ENCODE measurements around the gene GLIS1. TPM values are rescaled to one million over a fixed set of nuclear protein-coding genes. Genes with fewer than 3 reads are reported as not detected.
"Not testable (repeated sequence)": the region's sequence is repeated elsewhere in the genome, so short reads cannot be mapped to it uniquely, and the experiment has no call there.

Gene GLIS1
- total and polyA plus RNA-seq, 4 donors: 0.19 to 1.8 (median 0.65) TPM

- Histone ChIP-seq H3K9me3 (ENCODE audit: control insufficient read depth, low read length) (no peaks in the 10 kb centered on the region), H3K4me3 (ENCODE audit: low read length in 2 of 2) (no peak overlapping the region), H3K36me3 (ENCODE audit: control insufficient read depth in 1 of 2, insufficient read depth in 2 of 2, low read length in 1 of 2) (no peaks in the 10 kb centered on the region), H3K27ac (ENCODE audit: low read depth in 1 of 2, low read length in 2 of 2) (no peak overlapping the region), H3K27me3 (ENCODE audit: control insufficient read depth in 1 of 2, insufficient read depth in 2 of 2, low read length in 1 of 2) (no peaks in the 10 kb centered on the region), H3K4me1 (ENCODE audit: control insufficient read depth in 1 of 2, insufficient read depth in 2 of 2, low read length in 2 of 2) (no peaks in the 10 kb centered on the region)
- peak; percentile 40 to 70 for DNase-seq
- WGBS, 2 donors: 76 to 83% methylated on average over 27 of the region's 27 CpGs
- ATAC-seq (ENCODE audit: low FRiP score): no peak
- intact Hi-C loops (cut with DNase I): no loop called here
Observed at GRCh38 chr1:53654216-53655210, 84.5 kb downstream of the GLIS1 start.

GRCh38 chr1:53653631-53654030 is 85.3 kb downstream of the GLIS1 start:
- H3K4me3 ChIP-seq (ENCODE audit: low read length in 2 of 2): no peak overlapping the region
- H3K9me3 ChIP-seq (ENCODE audit: control insufficient read depth, low read length): no peaks in the 10 kb centered on the region
- 72 to 77% methylated on average over 5 of the region's 5 CpGs for WGBS, 2 donors
- H3K27me3 ChIP-seq (ENCODE audit: control insufficient read depth in 1 of 2, insufficient read depth in 2 of 2, low read length in 1 of 2): no peaks in the 10 kb centered on the region
- DNase-seq (peak; percentile 14 to 57), ATAC-seq (ENCODE audit: low FRiP score) (no peak)
- no peaks in the 10 kb centered on the region for H3K4me1 ChIP-seq (ENCODE audit: control insufficient read depth in 1 of 2, insufficient read depth in 2 of 2, low read length in 2 of 2)
- no peaks in the 10 kb centered on the region for H3K36me3 ChIP-seq (ENCODE audit: control insufficient read depth in 1 of 2, insufficient read depth in 2 of 2, low read length in 1 of 2)
- no peak overlapping the region for H3K27ac ChIP-seq (ENCODE audit: low read depth in 1 of 2, low read length in 2 of 2)
- intact Hi-C loops (cut with DNase I): no loop called here

- H3K4me1 ChIP-seq (ENCODE audit: control insufficient read depth in 1 of 2, insufficient read depth in 2 of 2, low read length in 2 of 2): no peaks in the 10 kb centered on the region
- intact Hi-C loops (cut with DNase I): no loop called here
- WGBS, 2 donors: 77 to 82% methylated on average over 7 of the region's 7 CpGs
- H3K9me3 ChIP-seq (ENCODE audit: control insufficient read depth, low read length): no peaks in the 10 kb centered on the region
- H3K27ac ChIP-seq (ENCODE audit: low read depth in 1 of 2, low read length in 2 of 2): no peak overlapping the region
- DNase-seq: peak; percentile 5 to 53
- no peak for ATAC-seq (ENCODE audit: low FRiP score)
- no peaks in the 10 kb centered on the region for H3K36me3 ChIP-seq (ENCODE audit: control insufficient read depth in 1 of 2, insufficient read depth in 2 of 2, low read length in 1 of 2)
- H3K27me3 ChIP-seq (ENCODE audit: control insufficient read depth in 1 of 2, insufficient read depth in 2 of 2, low read length in 1 of 2): no peaks in the 10 kb centered on the region
- H3K4me3 ChIP-seq (ENCODE audit: low read length in 2 of 2): no peak overlapping the region
Observed at GRCh38 chr1:53653200-53653575, 85.8 kb downstream of the GLIS1 start.

GRCh38 chr1:53652441-53653199 is 86.3 kb downstream of the GLIS1 start:
- Histone ChIP-seq H3K36me3 (ENCODE audit: control insufficient read depth in 1 of 2, insufficient read depth in 2 of 2, low read length in 1 of 2) (no peaks in the 10 kb centered on the region), H3K27ac (ENCODE audit: low read depth in 1 of 2, low read length in 2 of 2) (no peak overlapping the region)

DNA sequence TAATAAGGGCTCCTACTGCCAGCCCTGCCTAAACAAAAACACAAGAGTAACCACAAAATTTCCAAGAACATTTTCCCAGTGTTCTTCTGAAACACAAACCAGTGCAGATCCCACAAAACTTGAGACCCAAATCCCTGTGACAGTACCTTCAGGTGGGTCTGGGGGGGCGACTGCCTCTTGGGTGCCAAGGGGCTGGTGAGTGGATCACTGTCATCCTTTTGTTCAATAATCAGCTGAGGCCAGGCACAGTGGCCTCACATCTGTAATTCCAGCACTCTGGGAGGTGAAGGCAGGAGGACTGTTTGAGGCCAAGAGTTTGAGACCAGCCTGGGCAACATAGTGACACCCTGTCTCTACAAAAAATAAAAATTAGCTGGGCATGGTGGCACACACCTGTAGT is 87.6 kb downstream of the GLIS1 start:
- intact Hi-C loops (cut with DNase I): no loop called here
- peak; percentile 10 to 25 for DNase-seq

More at GRCh38 chr1:53652441-53653199, 86.3 kb downstream of the GLIS1 start:
- WGBS, 2 donors: 83 to 86% methylated on average over 7 of the region's 7 CpGs
- intact Hi-C loops (cut with DNase I): no loop called here
- Histone ChIP-seq H3K27me3 (ENCODE audit: control insufficient read depth in 1 of 2, insufficient read depth in 2 of 2, low read length in 1 of 2) (no peaks in the 10 kb centered on the region), H3K4me1 (ENCODE audit: control insufficient read depth in 1 of 2, insufficient read depth in 2 of 2, low read length in 2 of 2) (no peaks in the 10 kb centered on the region), H3K4me3 (ENCODE audit: low read length in 2 of 2) (no peak overlapping the region), H3K9me3 (ENCODE audit: control insufficient read depth, low read length) (no peaks in the 10 kb centered on the region)
- DNase-seq: peak; percentile 17 to 36
- ATAC-seq (ENCODE audit: low FRiP score): no peak

GRCh38 chr1:53648516-53648915 is 90.4 kb downstream of the GLIS1 start:
- H3K9me3 ChIP-seq (ENCODE audit: control insufficient read depth, low read length): no peaks in the 10 kb centered on the region
- DNase-seq (no peak), ATAC-seq (ENCODE audit: low FRiP score) (no peak)
- H3K36me3 ChIP-seq (ENCODE audit: control insufficient read depth in 1 of 2, insufficient read depth in 2 of 2, low read length in 1 of 2): no peaks in the 10 kb centered on the region
- H3K27ac ChIP-seq (ENCODE audit: low read depth in 1 of 2, low read length in 2 of 2): no peak overlapping the region
- H3K4me3 ChIP-seq (ENCODE audit: low read length in 2 of 2): no peak overlapping the region
- no peaks in the 10 kb centered on the region for H3K27me3 ChIP-seq (ENCODE audit: control insufficient read depth in 1 of 2, insufficient read depth in 2 of 2, low read length in 1 of 2)
- intact Hi-C loops (cut with DNase I): no loop called here
- no peaks in the 10 kb centered on the region for H3K4me1 ChIP-seq (ENCODE audit: control insufficient read depth in 1 of 2, insufficient read depth in 2 of 2, low read length in 2 of 2)
- 83 to 85% methylated on average over 7 of the region's 7 CpGs for WGBS, 2 donors

More for the DNA sequence above, 87.6 kb downstream of the GLIS1 start:
- no peak for ATAC-seq (ENCODE audit: low FRiP score)
- no peaks in the 10 kb centered on the region for H3K9me3 ChIP-seq (ENCODE audit: control insufficient read depth, low read length)
- WGBS, 2 donors: 77 to 90% methylated on average over 1 of the region's 1 CpG
- H3K4me1 ChIP-seq (ENCODE audit: control insufficient read depth in 1 of 2, insufficient read depth in 2 of 2, low read length in 2 of 2): no peaks in the 10 kb centered on the region
- H3K36me3 ChIP-seq (ENCODE audit: control insufficient read depth in 1 of 2, insufficient read depth in 2 of 2, low read length in 1 of 2): no peaks in the 10 kb centered on the region
- H3K4me3 ChIP-seq (ENCODE audit: low read length in 2 of 2): no peak overlapping the region
- no peak overlapping the region for H3K27ac ChIP-seq (ENCODE audit: low read depth in 1 of 2, low read length in 2 of 2)
- H3K27me3 ChIP-seq (ENCODE audit: control insufficient read depth in 1 of 2, insufficient read depth in 2 of 2, low read length in 1 of 2): no peaks in the 10 kb centered on the region

GRCh38 chr1:53647915-53648314 is 91.0 kb downstream of the GLIS1 start:
- H3K9me3 ChIP-seq (ENCODE audit: control insufficient read depth, low read length); H3K27me3 ChIP-seq (ENCODE audit: control insufficient read depth in 1 of 2, insufficient read depth in 2 of 2, low read length in 1 of 2); H3K4me1 ChIP-seq (ENCODE audit: control insufficient read depth in 1 of 2, insufficient read depth in 2 of 2, low read length in 2 of 2); intact Hi-C loops (cut with DNase I); H3K36me3 ChIP-seq (ENCODE audit: control insufficient read depth in 1 of 2, insufficient read depth in 2 of 2, low read length in 1 of 2); H3K27ac ChIP-seq (ENCODE audit: low read depth in 1 of 2, low read length in 2 of 2); H3K4me3 ChIP-seq (ENCODE audit: low read length in 2 of 2); ATAC-seq (ENCODE audit: low FRiP score): not testable (repeated sequence)
- peak in 1 of 2 donors; percentile 3 for DNase-seq
- WGBS, 2 donors: 90 to 92% methylated on average over 4 of the region's 4 CpGs

GRCh38 chr1:53646732-53647131 is 92.2 kb downstream of the GLIS1 start:
- Histone ChIP-seq H3K9me3 (ENCODE audit: control insufficient read depth, low read length) (no peaks in the 10 kb centered on the region), H3K27ac (ENCODE audit: low read depth in 1 of 2, low read length in 2 of 2) (no peak overlapping the region), H3K4me3 (ENCODE audit: low read length in 2 of 2) (no peak overlapping the region), H3K27me3 (ENCODE audit: control insufficient read depth in 1 of 2, insufficient read depth in 2 of 2, low read length in 1 of 2) (no peaks in the 10 kb centered on the region), H3K36me3 (ENCODE audit: control insufficient read depth in 1 of 2, insufficient read depth in 2 of 2, low read length in 1 of 2) (no peaks in the 10 kb centered on the region), H3K4me1 (ENCODE audit: control insufficient read depth in 1 of 2, insufficient read depth in 2 of 2, low read length in 2 of 2) (no peaks in the 10 kb centered on the region)
- intact Hi-C loops (cut with DNase I): no loop called here
- DNase-seq (no peak), ATAC-seq (ENCODE audit: low FRiP score) (no peak)
